Measurements from ENCODE around the gene ANGPTL3.

DNA sequence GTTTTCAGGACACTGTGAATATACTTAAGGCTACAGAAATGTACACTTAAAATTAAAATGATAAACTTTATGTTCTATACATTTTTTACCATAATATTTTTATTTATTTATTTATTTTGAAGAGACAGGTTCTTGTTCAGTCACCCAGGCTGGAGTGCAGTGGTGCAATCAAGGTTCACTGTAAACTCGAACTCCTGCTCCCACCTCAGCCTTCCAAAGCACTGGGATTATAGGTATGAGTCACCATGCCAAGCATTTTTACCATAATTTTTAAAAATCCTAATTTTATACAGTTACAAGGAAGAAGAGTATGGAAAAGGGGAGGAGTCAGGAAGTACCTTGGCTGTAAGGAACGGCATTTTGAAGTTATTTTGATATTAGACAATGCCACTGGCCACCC, 23.6 kb upstream of the ANGPTL3 start:
- TF ChIP-seq CTCF (IDR thresholded peaks at IDR 0.05): no peak
- no peak for TF ChIP-seq POLR2A (IDR thresholded peaks at IDR 0.05)
